Cardiac fibroblast (primary cell): ENCODE measurements around the gene DNAJC1.

ENCODE experiments used
- DNase-seq, 2 donors: peaks; one replicate each; pipeline versions ENCODE4 v3.0.0 to v3.0.0-alpha.2; 2010; ENCODE audit warnings: low read depth in 2 of 2
- H3K4me3 ChIP-seq, 2 donors: replicated peaks in 1 of 2; 1 replicate in 1 of 2; 2 replicates in 1 of 2; pipeline ENCODE4 v1.5.1; 2011; ENCODE audit warnings: low read depth in 2 of 2, low read length in 2 of 2, mild to moderate bottlenecking in 2 of 2, moderate library complexity in 1 of 2
- TF ChIP-seq, protein P1 (sequence below): IDR thresholded peaks from one replicate; pipeline ENCODE4 v1.5.1; 2011; ENCODE audit warnings: low read depth, mild to moderate bottlenecking, low read length, inconsistent platforms

DNAJC1 gene

GRCh38 chr10:21808550-21808949, 195.0 kb downstream of the DNAJC1 start:
- TF ChIP-seq, protein P1, sequence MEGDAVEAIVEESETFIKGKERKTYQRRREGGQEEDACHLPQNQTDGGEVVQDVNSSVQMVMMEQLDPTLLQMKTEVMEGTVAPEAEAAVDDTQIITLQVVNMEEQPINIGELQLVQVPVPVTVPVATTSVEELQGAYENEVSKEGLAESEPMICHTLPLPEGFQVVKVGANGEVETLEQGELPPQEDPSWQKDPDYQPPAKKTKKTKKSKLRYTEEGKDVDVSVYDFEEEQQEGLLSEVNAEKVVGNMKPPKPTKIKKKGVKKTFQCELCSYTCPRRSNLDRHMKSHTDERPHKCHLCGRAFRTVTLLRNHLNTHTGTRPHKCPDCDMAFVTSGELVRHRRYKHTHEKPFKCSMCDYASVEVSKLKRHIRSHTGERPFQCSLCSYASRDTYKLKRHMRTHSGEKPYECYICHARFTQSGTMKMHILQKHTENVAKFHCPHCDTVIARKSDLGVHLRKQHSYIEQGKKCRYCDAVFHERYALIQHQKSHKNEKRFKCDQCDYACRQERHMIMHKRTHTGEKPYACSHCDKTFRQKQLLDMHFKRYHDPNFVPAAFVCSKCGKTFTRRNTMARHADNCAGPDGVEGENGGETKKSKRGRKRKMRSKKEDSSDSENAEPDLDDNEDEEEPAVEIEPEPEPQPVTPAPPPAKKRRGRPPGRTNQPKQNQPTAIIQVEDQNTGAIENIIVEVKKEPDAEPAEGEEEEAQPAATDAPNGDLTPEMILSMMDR = no peak
- H3K4me3 ChIP-seq = no peak overlapping the region
- DNase-seq = no peak

GRCh38 chr10:21807180-21807579, 196.3 kb downstream of the DNAJC1 start:
- DNase-seq = no peak
- no peak overlapping the region for H3K4me3 ChIP-seq
- TF ChIP-seq, protein P1 = no peak

- H3K4me3 ChIP-seq = no peak overlapping the region
- TF ChIP-seq, protein P1 = no peak
- DNase-seq = no peak
Observed at GRCh38 chr10:21803374-21803773, 200.2 kb downstream of the DNAJC1 start.

DNA sequence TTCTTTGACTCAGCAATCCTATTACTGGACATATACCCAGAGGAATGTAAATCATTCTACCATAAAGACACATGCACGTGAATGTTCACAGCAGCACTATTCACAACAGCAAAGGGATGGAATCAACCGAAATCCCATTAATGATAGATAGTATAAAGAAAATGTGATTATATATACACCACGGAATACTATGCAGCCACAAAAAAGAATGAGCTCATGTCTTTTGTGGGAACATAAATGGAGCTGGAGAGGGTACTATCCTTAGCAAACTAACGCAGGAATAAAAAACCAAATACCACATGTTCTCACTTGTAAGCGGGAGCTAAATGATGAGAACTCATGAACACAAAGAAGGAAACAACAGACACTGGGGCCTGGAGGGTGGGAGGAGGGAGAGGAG, 201.9 kb downstream of the DNAJC1 start:
- TF ChIP-seq, protein P1 = no peak
- no peak overlapping the region for H3K4me3 ChIP-seq
- DNase-seq = no peak

DNA sequence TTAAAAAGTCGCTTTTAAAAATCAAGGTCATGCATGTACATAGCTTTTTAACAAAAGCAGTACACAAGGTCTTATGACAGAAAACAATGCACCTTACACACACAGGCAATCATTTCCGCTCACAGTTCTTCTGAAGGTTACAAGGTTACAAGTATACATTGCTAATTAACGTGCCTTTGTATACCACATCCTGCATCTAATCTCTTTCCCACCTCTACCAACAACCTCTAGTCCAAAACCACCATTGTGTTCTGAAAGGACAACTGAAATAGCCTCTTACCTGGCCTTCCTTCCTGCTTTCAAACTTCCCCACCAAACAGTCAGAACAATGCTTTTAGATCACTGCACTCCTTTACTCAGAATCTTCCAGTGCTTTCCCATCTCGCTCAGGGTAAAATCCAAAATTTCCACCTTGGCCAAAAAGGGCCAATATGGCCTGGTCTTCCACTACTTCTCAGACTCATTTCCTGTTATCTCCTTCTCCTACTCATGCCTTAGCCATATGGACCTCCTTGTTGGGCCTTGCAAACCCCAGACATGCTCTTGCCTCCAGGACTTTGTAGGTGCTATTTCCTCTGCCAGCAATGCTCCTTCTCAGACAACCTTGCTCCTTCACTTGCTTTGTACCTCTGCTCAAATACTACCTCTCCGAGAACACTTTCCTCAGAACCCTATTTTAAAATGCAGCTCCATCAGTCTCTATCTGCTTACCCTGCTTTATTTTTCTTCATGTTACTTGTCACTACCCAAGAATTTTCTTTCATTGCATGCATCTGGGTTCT, 205.4 kb downstream of the DNAJC1 start:
- TF ChIP-seq, protein P1 = no peak
- no peak overlapping the region for H3K4me3 ChIP-seq
- no peak for DNase-seq

DNA sequence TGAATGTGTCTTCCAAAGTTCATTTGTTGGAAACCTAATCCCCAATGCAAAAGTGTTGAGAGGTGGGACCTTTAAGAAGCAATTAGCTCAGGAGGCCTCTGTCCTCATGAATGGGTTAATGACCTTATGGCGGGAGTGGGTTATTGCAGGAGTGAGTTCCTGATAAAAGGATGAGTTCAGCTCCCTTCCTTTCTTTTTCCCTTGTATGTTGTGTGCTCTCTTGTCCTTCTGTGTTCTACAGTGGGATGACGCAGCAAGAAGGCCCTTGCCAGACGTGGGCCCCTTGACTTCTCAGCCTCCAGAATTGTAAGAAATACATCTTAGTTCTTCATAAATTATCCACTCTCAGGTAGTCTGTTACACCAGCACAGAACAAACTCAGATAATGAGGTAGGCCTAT, 206.0 kb downstream of the DNAJC1 start:
- H3K4me3 ChIP-seq = no peak overlapping the region
- DNase-seq = no peak
- TF ChIP-seq, protein P1 = no peak

DNA sequence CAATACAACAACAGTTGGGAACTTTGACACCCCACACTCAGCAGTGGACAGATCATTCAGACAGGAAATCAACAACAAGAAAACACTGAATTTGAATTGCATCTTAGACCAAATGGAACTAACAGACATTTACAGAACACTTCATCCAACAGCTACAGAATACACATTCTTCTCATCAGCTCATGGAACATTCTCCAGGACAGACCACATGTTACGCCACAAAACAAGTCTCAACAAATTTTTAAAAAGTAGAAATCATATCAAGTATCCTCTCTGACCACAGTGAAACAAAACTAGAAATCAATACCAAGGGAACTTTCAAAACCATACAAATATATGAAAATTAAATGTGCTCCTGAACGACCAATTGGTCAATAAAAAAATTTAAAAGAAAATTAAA, 212.3 kb downstream of the DNAJC1 start:
- DNase-seq = no peak
- TF ChIP-seq, protein P1 = no peak
- H3K4me3 ChIP-seq = no peak overlapping the region
